ENCODE results near the gene HRH2. TPM values are rescaled to one million over a fixed set of nuclear protein-coding genes. Genes with fewer than 3 reads are reported as not detected.

Gene HRH2
- total RNA-seq, 1 experiment from 2014 or later = 9.3 TPM

GRCh38 chr5:175680020-175680419 lies 22.1 kb downstream of the HRH2 start (continued):
- TF ChIP-seq ZNF512 (CRISPR knock-in tag; IDR thresholded peaks at IDR 0.05; ENCODE audit: borderline replicate concordance) (no peak), ZMAT4 (CRISPR knock-in tag; IDR thresholded peaks at IDR 0.05) (no peak), ZNF232 (CRISPR knock-in tag; IDR thresholded peaks at IDR 0.05) (no peak), AR (CRISPR knock-in tag; IDR thresholded peaks at IDR 0.05) (no peak), CREB1 (CRISPR knock-in tag; IDR thresholded peaks at IDR 0.05) (no peak)

- Mint-ChIP-seq H3K36me3 (peaks cover 20% of the 10 kb centered on the region), H3K4me1 (peaks cover 27% of the 10 kb centered on the region), H3K4me3 (no peak overlapping the region), H3K27ac (no peak overlapping the region; the same call in 1 of the 2 replicates), H3K9me3 (no peaks in the 10 kb centered on the region), H3K27me3 (ENCODE audit: low read depth) (no peaks in the 10 kb centered on the region)
- DNase-seq (ENCODE audit: low spot score) (no peak), ATAC-seq (no peak)
- POLR2A ChIA-PET = no interaction called here
- CTCF ChIA-PET = interaction anchor here (0.9 to 2.0 kb wide), 4 partner anchors 10 to 146 kb away, joined by 3 to 9 read pairs (median 6); no protein-coding TSS in a partner anchor
- TF ChIP-seq E2F5 (CRISPR knock-in tag; IDR thresholded peaks at IDR 0.05) (no peak), AFF4 (CRISPR knock-in tag; IDR thresholded peaks at IDR 0.05; ENCODE audit: borderline replicate concordance) (no peak), ZNF671 (CRISPR knock-in tag; IDR thresholded peaks at IDR 0.05) (no peak), TCF7 (CRISPR knock-in tag; IDR thresholded peaks at IDR 0.05; ENCODE audit: low read depth) (no peak), NFE2L1 (CRISPR knock-in tag; IDR thresholded peaks at IDR 0.05) (no peak), OVOL2 (CRISPR knock-in tag; IDR thresholded peaks at IDR 0.05; ENCODE audit: borderline replicate concordance) (no peak), GRHL2 (CRISPR knock-in tag; IDR thresholded peaks at IDR 0.05; ENCODE audit: insufficient replicate concordance, severe bottlenecking) (no peak), TEAD1 (CRISPR knock-in tag; IDR thresholded peaks at IDR 0.05) (no peak)
These were observed 22.6 kb downstream of the HRH2 start for GRCh38 chr5:175680463-175680862.

Measured in WTC11 (cell line).